ENCODE data around the gene STK40.
A peak's percentile ranks its signal among the peaks of the same experiment; 100 is the strongest.

The STK40 gene

DNA sequence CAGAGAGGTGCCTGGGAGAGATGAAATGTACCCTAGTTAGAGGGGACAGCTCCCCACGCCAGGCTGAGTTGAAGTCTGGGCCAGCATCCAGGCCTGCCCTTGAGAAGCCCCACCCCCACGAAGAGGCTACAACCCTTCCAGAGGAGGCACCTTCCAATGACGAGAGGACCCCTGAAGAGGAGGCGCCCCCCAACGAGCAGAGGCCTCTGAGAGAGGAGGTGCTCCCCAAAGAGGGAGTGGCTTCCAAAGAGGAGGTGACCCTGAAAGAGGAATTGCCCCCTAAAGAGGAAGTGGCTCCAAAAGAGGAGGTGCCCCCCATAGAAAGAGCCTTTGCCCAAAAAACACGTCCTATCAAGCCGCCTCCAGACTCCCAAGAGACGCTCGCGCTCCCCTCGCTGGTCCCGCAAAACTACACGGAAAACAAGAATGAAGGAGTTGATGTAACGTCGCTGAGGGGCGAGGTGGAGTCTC is 65.4 kb downstream of the STK40 start:
- no peak for DNase-seq (ENCODE audit: low read depth in 2 of 2)

DNA sequence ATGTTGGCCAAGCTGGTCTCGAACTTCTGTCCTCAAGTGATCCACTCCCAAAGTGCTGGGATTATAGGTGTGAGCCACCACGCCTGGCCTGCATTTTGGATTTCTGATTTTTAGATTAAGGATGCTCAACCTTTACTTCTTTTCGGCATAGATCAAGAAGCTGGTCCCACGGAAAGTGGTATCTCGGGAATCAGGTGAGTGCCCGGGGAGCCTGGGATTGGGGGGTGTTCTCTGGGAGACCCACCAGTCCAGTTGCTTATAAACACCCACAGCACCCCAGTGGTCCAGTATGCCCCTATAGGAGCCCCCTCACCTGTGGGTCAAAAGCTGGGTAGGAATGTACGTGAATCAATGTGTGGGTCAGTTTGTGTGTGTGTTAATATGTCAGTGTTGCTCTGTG is 76.3 kb downstream of the STK40 start:
- DNase-seq (ENCODE audit: low read depth in 2 of 2), result no peak

DNA sequence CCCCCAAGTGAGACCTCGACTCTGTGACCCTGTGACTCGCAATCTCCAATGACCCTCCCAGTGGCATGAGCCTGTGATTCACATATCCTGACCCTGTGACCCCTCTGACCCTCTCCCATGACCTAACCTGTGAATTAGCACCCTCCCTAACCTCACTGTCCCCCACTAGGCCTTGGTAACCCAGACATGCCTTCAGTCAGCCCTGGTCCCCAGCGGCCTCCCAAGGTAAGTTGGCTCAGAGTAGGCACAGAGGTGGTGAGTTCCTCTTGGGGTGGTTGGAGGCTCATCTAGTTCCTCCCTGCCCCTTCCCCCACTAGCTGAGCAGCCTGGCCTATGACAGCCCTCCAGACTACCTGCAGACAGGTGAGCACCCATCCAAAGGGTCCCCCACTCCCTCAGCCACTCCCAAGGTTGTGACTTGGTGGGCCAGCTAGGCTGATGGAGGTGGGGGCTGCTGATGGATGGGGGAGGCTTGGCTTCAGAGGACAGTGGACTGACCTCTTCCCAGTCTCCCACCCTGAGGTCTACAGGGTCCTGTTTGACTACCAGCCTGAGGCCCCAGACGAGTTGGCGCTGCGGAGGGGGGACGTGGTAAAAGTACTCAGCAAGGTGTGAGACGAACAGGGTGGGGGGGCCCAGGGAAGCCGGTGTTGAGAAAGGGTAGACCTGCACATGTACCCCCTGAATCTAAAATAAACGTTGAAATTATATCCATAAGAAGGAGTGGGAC is 78.0 kb downstream of the STK40 start:
- DNase-seq (ENCODE audit: low read depth in 2 of 2), result no peak

DNA sequence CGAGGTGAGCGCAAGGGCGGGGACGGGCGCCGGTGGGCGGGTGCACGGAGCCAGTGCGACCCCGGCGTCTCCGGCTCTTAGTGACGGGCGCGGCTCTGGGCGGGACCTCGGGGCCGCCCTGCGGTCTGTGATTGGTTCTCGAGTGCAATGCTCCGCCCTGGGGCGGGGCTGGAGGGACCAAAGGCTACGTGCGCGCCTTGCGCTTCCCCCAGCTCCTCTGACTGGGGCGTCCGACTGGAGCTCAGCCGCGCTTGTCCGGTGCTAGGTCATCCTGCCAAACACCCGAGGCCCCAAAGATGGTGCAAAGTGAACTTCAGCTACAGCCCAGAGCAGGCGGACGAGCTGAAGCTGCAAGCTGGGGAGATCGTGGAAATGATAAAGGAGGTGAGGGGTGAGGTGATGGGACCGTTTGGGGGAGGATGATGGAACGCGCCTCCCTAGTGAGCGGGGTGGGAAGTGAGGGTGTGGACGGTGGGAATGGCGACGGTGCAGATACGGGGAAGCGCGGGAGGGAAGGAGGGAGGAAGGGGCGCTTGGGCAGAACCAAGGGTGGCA is 78.7 kb downstream of the STK40 start:
- peak; percentile 81 for DNase-seq (ENCODE audit: low read depth in 2 of 2)

DNA sequence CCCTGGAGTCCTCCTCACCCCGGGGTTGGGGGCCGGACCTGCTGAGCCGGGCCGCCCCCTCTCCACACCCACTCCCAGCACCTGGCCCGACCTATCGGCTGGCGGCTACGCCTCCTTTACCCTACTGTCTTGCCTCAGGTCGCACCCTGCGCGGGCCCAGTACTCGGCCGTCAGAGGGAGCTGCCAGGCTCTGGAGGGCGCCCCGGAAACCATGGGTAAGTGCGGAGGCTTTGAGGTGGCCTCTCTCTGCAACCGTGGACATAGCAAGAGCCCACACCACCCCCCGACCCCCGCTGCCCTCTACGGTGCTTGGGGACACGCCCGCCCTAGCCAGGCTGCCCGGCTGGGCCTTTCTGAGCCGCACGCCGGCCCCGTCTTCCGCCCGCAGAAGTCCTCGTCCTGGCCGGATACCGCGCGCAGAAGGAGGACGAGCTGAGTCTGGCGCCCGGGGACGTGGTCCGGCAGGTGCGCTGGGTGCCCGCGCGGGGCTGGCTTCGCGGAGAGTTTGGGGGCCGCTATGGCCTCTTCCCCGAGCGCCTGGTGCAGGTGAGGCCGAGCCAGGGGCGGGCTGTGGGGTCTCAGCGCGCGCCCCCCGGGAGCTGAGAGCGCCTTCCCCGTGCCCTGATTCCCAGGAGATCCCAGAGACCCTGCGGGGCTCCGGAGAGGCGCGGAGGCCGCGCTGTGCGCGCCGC is 79.4 kb downstream of the STK40 start, which contains the start of gene SH3D21:
Gene SH3D21, plus strand, starts transcription at position 159 of the 692 bp plus-strand sequence. Its CDS starts 53 bp downstream, at position 212.
- DNase-seq (ENCODE audit: low read depth in 2 of 2), result no peak

DNA sequence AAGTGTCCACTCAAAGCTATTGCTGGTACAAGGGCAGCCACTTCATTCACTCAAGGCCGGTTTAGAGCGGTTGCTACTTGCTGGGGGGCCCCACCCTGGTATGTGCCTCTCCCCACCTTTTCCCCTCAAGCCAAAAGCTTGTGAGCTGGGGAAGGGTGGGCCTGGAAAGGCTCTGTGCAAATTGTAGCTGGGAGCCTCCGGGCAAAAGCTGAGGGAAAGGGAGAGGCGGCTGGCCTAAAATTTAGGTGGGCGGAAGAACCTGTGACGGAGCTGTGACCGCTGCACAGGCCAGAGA is 79.9 kb downstream of the STK40 start:
- DNase-seq (ENCODE audit: low read depth in 2 of 2), result no peak

DNA sequence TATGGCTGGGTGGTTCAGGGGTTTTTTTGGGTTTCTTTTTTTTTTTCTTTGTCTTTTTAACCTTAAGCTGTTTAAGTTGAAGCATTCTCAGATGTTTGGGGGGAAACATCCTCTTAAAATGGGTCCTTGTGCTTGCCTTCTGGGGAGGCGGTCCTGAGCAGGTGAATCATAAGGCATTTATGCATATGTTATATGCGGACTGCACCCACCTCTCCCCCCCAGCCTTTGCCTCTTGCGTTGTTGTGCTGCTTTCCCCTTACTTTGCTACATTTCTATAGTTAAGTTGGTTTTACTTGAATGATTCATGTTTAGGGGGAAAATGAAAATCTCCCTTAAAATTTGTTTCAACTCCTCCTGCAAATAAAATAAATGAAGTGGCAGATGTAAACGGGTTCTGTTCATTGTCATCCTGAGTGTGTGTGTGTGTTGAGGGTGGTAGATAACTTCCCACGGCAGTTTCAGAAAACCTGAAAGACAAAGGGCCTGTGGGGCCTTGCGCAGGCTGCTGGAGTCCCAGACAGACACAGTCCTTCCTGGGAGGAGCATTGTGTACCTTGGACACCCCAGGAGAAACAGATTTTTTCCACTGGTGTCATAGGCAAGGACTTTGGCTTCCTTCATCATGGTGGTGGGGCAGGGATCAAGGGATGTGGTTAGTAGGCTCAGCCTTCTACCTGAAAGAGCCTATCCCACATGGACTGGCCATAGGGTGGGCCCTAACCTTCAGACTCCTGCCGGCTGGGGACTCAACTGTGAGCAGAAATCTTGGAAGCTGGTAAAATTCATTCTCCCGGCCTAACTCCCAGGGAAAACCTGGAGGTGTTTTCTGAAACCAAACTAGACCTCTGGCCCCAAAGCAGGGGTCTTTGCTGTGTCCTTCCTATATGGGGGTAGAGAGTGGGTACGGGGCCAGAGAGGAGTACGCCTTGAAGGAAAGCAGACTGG is 80.5 kb downstream of the STK40 start:
- DNase-seq (ENCODE audit: low read depth in 2 of 2), result no peak

DNA sequence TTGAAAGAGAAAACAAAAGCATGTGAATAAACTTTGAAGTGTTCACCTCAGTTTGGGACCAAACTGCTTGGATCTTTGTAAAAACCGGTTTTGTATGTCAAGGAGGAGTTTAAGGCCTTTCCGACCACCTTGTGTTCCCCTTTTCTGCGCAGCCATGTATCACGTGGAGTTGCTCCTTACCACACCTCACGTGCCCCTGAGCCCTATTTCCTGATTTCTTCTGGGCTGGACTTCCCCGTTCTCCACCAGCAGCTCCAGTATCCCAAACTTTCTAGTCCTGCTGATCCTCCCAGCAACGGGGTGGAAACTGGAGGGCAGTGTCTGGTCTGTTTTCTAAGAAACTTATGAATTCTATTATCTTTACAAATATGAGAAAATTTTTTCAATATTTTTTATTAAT is 81.2 kb downstream of the STK40 start:
- no peak for DNase-seq (ENCODE audit: low read depth in 2 of 2)

DNA sequence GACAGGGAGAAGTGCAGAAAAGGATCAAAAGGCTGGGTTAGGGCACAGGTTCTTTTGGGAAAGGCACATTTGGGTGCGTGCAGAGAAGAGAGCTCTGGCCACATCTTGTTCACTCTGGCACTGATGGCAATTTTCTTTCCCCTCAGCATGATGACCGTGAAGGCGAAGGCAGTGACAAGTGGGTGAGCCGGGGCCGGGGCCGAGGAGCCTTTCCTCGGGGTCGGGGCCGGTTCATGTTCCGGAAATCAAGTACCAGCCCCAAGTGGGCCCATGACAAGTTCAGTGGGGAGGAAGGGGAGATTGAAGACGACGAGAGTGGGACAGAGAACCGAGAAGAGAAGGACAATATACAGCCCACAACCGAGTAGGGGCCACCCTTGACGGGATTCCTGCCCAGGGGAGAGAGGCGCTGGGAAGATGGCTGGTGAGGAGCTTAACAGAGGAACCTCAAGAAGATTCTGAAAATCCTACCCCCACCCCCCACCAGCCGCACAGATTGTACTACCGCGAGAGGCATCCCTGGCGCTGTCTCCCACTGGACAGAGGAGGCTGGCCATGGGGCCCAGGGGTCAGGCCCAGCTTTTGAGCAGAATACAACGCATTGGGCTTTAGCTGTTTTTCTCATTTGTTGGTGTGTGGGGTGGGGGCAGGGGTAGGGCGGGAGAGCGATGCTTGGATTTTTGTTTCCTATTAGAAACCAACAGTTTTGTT is 81.9 kb downstream of the STK40 start:
- no peak for DNase-seq (ENCODE audit: low read depth in 2 of 2)

DNA sequence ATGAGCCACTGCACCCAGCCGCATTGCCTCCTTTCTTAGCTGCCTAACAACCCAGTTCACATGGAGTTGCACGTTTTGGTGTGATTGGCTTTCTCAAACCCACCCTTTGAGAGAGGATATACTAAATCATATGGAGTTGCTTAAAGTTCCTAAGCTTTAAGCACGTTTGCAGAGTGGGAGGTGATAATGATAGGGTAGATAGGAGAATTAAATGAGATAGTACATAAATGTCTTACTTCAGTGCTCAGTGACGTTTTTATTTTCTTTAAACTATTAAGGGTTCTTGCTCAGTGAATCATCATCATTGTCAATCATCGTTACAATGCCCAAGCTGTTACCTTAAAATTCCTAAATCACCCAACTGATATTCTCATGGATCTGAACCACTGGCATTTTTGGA is 82.5 kb downstream of the STK40 start:
- DNase-seq (ENCODE audit: low read depth in 2 of 2), result no peak

DNA sequence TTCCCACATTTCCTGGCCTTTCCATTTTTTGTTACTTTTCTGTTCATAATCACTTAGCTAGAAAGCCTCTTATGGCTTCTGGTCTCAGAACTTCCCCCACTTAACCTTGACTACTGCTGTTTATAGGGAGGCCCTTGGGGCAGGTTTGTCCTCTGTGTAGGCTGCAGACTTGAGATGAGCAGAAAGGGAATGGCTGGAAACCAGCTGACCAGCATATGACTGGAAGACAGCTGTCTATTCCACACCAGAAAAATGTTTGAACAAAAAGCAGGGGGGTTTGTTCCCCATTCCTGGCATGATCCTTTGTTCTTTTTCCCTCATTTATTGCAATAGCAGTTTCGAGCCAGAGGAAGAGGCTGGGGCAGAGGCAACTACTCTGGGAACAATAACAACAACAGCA is 84.5 kb downstream of the STK40 start:
- DNase-seq (ENCODE audit: low read depth in 2 of 2), result no peak

DNA sequence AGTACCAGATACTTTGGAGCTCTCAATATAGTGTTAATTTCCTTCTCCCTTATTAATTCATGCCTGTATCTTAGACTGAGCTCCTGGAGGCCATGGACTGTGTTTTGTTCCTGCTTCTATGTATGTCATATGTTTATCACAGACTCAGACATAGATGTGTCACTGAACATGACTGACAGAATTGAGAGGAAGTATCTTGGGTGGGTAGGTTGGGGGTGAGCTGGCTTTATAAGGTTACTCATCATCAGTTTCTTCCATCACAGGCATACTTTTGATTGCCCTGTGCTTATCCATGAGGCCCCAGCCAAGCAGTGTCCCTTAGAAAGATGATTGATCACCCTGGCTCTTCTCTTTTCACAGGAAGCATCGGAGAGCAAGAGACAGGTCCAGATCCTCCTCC is 85.2 kb downstream of the STK40 start:
- no peak for DNase-seq (ENCODE audit: low read depth in 2 of 2)

DNA sequence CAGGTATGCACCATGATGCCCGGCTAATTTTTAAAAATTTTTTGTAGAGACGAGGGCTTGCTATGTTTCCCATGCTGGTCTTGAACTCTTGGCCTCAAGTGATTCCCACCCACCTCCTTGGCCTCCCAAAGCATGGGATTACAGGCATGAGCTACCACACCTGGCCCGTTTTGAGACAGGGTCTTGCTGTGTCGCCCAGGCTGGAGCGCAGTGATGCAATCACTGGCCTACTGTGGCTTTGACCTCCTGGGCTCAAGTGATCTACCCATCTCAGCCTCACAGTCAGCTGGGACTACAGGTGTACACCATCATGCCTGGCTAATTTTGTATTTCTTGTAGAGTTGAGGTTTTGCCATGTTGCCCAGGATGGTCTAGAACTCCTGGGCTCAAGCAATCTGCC is 87.1 kb downstream of the STK40 start:
- DNase-seq (ENCODE audit: low read depth in 2 of 2), result no peak

DNA sequence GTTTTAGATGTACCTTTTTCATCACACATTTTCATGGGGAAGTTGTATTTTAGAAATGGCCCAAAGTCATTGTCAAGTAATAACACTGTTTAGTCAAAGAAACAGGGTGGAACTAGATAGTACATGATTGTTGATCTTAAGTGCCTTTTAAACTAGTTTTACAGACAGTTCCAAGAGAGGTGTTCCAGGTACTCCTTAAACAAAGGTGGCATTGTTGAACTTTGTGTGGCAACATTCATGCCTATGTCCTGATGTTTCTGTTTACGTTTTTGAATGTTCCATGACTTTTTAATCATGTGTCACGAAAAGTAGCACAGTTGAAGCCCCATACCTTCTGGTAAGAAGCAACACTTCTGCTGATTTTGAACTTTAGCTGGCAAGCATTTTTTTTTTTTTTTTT is 88.7 kb downstream of the STK40 start:
- DNase-seq (ENCODE audit: low read depth in 2 of 2), result no peak

DNA sequence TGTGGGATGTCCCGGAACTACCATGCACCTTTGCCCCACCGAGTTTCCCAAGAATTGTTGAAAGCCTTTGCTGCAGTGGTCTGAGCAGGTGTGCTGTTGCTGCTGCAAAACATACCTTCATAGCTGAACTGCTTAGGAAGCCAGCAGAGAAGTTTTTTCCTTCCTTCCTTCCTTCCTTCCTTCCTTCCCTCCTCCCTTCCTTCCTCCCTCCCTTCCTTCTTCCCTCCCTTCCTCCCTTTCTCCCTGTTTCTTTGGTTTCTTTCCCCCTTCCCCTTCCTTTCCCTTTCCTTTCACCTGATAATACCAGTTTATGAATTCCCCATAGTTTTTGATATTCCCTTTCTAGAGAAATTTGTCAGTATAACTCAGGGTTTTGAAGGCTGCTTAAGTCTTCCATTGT is 90.3 kb downstream of the STK40 start:
- DNase-seq (ENCODE audit: low read depth in 2 of 2), result no peak

All from stimulated activated CD8-positive, alpha-beta memory T cell treated with anti-CD3 and anti-CD28 coated beads, Interleukin-15, amount 100 ng/mL, for 4 hours (primary cell).